Panc1 (cell line): ENCODE results near the gene MSMP. TPM values are rescaled to one million over a fixed set of nuclear protein-coding genes. Genes with fewer than 3 reads are reported as not detected.

Experiments
- ATAC-seq: fragments of 200-7000 bp; cut with Tn5 transposase; 2 replicates; pipeline ENCODE4 v1.9.1; 2020; ENCODE audit warnings: mild to moderate bottlenecking, moderate library complexity
- BruUV-seq: library from RNA; stranded (reverse); fragments of 400-500 nt; replicated peaks from 2 replicates; lab custom pipeline; 2021; lab: Mats Ljungman, UMichigan
- CTCF ChIA-PET: fragments of 300-600 bp; sonication (Branson Sonifier 250); formaldehyde crosslinking; loops from one replicate; lab custom pipeline; 2022; ENCODE audit warnings: antibody characterized with exemption; lab: Charles Lee
- POLR2A ChIA-PET: fragments of 300-600 bp; sonication (Branson Sonifier 250); formaldehyde crosslinking; loops from one replicate; lab custom pipeline; 2022; ENCODE audit warnings: antibody characterized with exemption; lab: Charles Lee
- DNase-seq: peaks from one replicate; pipeline ENCODE4 v3.0.0-alpha.2; 2010; ENCODE audit warnings: low read depth, low spot score
- H3K27ac ChIP-seq: 2 replicates; pipeline ENCODE4 v1.5.1; 2011; ENCODE audit warnings: mild to moderate bottlenecking, low read length, inconsistent platforms
- H3K27me3 ChIP-seq: fragments of 200-500 bp; sonication (Bioruptor generic); 2 replicates; pipeline ENCODE4 v1.6.0; 2014; ENCODE audit warnings: low read length, inconsistent platforms; ENCODE audit not compliant: control insufficient read depth, insufficient read depth
- H3K36me3 ChIP-seq: fragments of 200-500 bp; sonication (Bioruptor generic); 2 replicates; pipeline ENCODE4 v1.5.1; 2014; ENCODE audit warnings: inconsistent platforms, mild to moderate bottlenecking, low read length, moderate library complexity; ENCODE audit not compliant: control insufficient read depth, insufficient read depth
- H3K4me1 ChIP-seq: 2 replicates; pipeline ENCODE4 v1.5.1; 2011; ENCODE audit warnings: inconsistent platforms, mild to moderate bottlenecking, low read length, moderate library complexity; ENCODE audit not compliant: control insufficient read depth, insufficient read depth
- H3K4me3 ChIP-seq, 2 experiments: 2 replicates each; pipeline ENCODE4 v1.5.1; 2011 to 2012; ENCODE audit warnings: low read depth in 2 of 2, low read length in 2 of 2, mild to moderate bottlenecking in 2 of 2, inconsistent platforms in 1 of 2, moderate library complexity in 1 of 2
- H3K9me3 ChIP-seq: fragments of 200-500 bp; sonication (Bioruptor generic); 2 replicates; pipeline ENCODE4 v1.5.1; 2014; ENCODE audit warnings: low read depth, mild to moderate bottlenecking, inconsistent platforms, low read length, moderate library complexity; ENCODE audit not compliant: control insufficient read depth, insufficient read depth
- POLR2AphosphoS5 ChIP-seq: IDR thresholded peaks from 2 replicates; pipeline ENCODE4 v1.6.1; 2012; ENCODE audit warnings: mild to moderate bottlenecking, low read depth, low read length, moderate library complexity
- SIN3A ChIP-seq: IDR thresholded peaks from 2 replicates; pipeline ENCODE4 v1.6.1; 2012; ENCODE audit warnings: low read depth, mild to moderate bottlenecking, low read length, moderate library complexity, borderline replicate concordance; ENCODE audit not compliant: insufficient read depth
- TCF7L2 ChIP-seq: IDR thresholded peaks from 2 replicates; pipeline ENCODE4 v1.6.1; 2011; ENCODE audit warnings: mild to moderate bottlenecking, low read depth, low read length, inconsistent platforms
- in situ Hi-C: cut with HindIII; loops from 2 replicates; pipeline ENCODE4 v1.10.0; 2016; ENCODE audit warnings: low sequenced_read_pairs, low pct_unique_long_range_greater_than_20kb
- intact Hi-C: fragments of 100-400 bp; cut with micrococcal nuclease; formaldehyde crosslinking; loops from one replicate; pipeline ENCODE4 v1.10.0; 2022; ENCODE audit not compliant: unreplicated experiment
- total RNA-seq: library from RNA; stranded (reverse); gene quantifications from one replicate; pipeline ENCODE4 v1.2.1, GENCODE V29; 2021; ENCODE audit not compliant: unreplicated experiment
- TF ChIP-seq, protein P1 (sequence below): fragments of 450-650 bp; IDR thresholded peaks from 2 replicates; pipeline ENCODE4 v1.5.1; 2017; ENCODE audit warnings: mild to moderate bottlenecking
- TF ChIP-seq, protein P2 (sequence below), 2 experiments: IDR thresholded peaks; 2 replicates each; pipeline ENCODE4 v1.6.1; 2011 to 2012; ENCODE audit warnings: low read depth in 2 of 2, control low read depth in 1 of 2, low read length in 1 of 2, mild to moderate bottlenecking in 1 of 2, moderate library complexity in 1 of 2; ENCODE audit not compliant: insufficient read depth in 1 of 2

MSMP gene
- total RNA-seq, 1 experiment from 2014 or later, result 1.4 TPM

DNA sequence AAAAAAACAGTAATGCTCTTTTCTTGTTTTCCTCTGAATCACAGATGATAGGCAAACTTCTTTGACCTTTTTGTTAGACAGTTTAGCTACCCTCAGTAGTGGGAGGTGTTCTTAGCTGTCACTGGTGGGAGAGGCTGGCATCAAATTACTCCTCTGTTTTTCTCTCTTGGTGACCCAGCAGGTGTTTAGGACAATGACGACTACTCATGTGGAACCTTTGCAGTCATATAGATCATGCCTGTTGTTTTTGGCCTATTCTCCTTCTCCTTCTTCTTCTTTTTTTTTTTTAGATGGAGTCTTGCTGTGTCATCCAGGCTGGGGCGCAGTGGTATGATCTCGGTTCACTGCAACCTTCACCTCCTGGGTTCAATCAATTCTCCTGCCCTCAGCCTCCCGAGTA is 21.9 kb upstream of the MSMP start:
- TF ChIP-seq TCF7L2 (no peak), POLR2AphosphoS5 (no peak), SIN3A (no peak)
- TF ChIP-seq, protein P1, sequence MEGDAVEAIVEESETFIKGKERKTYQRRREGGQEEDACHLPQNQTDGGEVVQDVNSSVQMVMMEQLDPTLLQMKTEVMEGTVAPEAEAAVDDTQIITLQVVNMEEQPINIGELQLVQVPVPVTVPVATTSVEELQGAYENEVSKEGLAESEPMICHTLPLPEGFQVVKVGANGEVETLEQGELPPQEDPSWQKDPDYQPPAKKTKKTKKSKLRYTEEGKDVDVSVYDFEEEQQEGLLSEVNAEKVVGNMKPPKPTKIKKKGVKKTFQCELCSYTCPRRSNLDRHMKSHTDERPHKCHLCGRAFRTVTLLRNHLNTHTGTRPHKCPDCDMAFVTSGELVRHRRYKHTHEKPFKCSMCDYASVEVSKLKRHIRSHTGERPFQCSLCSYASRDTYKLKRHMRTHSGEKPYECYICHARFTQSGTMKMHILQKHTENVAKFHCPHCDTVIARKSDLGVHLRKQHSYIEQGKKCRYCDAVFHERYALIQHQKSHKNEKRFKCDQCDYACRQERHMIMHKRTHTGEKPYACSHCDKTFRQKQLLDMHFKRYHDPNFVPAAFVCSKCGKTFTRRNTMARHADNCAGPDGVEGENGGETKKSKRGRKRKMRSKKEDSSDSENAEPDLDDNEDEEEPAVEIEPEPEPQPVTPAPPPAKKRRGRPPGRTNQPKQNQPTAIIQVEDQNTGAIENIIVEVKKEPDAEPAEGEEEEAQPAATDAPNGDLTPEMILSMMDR, result no peak
- TF ChIP-seq, protein P2, sequence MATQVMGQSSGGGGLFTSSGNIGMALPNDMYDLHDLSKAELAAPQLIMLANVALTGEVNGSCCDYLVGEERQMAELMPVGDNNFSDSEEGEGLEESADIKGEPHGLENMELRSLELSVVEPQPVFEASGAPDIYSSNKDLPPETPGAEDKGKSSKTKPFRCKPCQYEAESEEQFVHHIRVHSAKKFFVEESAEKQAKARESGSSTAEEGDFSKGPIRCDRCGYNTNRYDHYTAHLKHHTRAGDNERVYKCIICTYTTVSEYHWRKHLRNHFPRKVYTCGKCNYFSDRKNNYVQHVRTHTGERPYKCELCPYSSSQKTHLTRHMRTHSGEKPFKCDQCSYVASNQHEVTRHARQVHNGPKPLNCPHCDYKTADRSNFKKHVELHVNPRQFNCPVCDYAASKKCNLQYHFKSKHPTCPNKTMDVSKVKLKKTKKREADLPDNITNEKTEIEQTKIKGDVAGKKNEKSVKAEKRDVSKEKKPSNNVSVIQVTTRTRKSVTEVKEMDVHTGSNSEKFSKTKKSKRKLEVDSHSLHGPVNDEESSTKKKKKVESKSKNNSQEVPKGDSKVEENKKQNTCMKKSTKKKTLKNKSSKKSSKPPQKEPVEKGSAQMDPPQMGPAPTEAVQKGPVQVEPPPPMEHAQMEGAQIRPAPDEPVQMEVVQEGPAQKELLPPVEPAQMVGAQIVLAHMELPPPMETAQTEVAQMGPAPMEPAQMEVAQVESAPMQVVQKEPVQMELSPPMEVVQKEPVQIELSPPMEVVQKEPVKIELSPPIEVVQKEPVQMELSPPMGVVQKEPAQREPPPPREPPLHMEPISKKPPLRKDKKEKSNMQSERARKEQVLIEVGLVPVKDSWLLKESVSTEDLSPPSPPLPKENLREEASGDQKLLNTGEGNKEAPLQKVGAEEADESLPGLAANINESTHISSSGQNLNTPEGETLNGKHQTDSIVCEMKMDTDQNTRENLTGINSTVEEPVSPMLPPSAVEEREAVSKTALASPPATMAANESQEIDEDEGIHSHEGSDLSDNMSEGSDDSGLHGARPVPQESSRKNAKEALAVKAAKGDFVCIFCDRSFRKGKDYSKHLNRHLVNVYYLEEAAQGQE (IDR thresholded peaks at IDR 0.05; ENCODE audit: insufficient read depth in 1 of 2, low read depth in 2 of 2, low read length in 1 of 2), result no peak
- H3K4me1 ChIP-seq, result peaks cover 7% of the 10 kb centered on the region
- in situ Hi-C loops (no loop called here), intact Hi-C loops (no loop called here)
- DNase-seq (no peak), ATAC-seq (no peak)
- no peak overlapping the region for H3K27ac ChIP-seq
- H3K27me3 ChIP-seq, result no peaks in the 10 kb centered on the region
- CTCF ChIA-PET, result no interaction called here
- H3K36me3 ChIP-seq, result no peaks in the 10 kb centered on the region
- POLR2A ChIA-PET, result no interaction called here
- H3K9me3 ChIP-seq, result no peaks in the 10 kb centered on the region
- H3K4me3 ChIP-seq, result no peak overlapping the region
- BruUV-seq, result no TSS peak

DNA sequence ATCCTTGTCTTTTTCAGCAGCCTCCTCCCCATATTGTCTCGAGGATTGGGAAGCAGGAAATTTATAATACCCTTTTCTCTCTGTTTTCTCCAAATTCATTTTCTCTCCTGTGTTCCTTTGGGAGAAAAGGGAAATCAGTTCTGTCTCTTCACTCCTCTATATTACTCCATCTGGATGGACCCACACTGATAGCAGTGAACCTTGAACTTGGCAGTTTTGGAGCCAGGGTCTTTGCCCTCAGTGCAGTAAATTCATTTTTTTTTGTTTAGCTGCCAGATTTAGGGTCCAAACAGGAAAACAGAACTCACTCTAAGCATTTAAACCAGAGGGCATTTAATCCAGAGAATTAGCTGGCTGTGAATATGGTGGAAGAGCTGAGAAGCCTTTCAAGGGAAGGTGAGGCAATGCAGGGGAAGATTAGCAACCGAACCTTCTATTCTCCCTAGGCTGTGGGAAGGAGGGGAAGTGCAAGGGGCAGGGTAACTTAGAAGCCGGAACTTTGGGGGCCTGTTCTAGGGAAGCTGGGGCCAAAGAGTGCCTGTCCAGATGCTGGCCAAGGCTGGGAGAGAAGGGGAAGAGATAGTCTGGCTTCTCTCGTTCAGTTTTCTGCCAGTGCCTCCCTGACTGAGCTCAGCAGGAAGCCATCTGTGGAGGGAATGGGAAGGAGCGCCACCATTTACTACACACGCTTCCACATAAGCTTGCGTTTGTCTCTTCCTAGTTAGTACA is 21.0 kb upstream of the MSMP start:
- POLR2A ChIA-PET, result no interaction called here

More for the DNA sequence above, 21.0 kb upstream of the MSMP start:
- intact Hi-C loops (no loop called here), in situ Hi-C loops (no loop called here)
- Histone ChIP-seq H3K4me1 (peaks cover 8% of the 10 kb centered on the region), H3K9me3 (no peaks in the 10 kb centered on the region), H3K4me3 (no peak overlapping the region), H3K27me3 (no peaks in the 10 kb centered on the region), H3K36me3 (no peaks in the 10 kb centered on the region), H3K27ac (no peak overlapping the region)
- DNase-seq (no peak), ATAC-seq (peak; percentile 28; the same call in 1 of the 2 replicates)
- no peak for TF ChIP-seq SIN3A
- TF ChIP-seq TCF7L2, result no peak
- TF ChIP-seq, protein P1, result no peak
- TF ChIP-seq, protein P2 (IDR thresholded peaks at IDR 0.05; ENCODE audit: insufficient read depth in 1 of 2, low read depth in 2 of 2, low read length in 1 of 2), result no peak
- TF ChIP-seq POLR2AphosphoS5, result no peak
- CTCF ChIA-PET, result no interaction called here
- BruUV-seq, result no TSS peak
